HFFc6 (cell line): ENCODE data around the gene RPS6KC1. TPM values are rescaled to one million over a fixed set of nuclear protein-coding genes. Genes with fewer than 3 reads are reported as not detected.

ENCODE experiments used
- DNase-seq: peaks from one replicate; pipeline ENCODE4 v3.0.0-alpha.2; 2018
- H3K27ac Mint-ChIP-seq: 2 replicates; pipeline ENCODE4 v1.8.0; 2020; ENCODE audit warnings: mild to moderate bottlenecking, mixed read lengths
- H3K27me3 Mint-ChIP-seq: 2 replicates; pipeline ENCODE4 v1.8.0; 2021; ENCODE audit warnings: mild to moderate bottlenecking, moderate library complexity, mixed read lengths; ENCODE audit not compliant: insufficient read depth
- H3K36me3 Mint-ChIP-seq: 2 replicates; pipeline ENCODE4 v1.8.0; 2021; ENCODE audit warnings: low read depth, mixed read lengths
- H3K4me1 Mint-ChIP-seq: 2 replicates; pipeline ENCODE4 v1.8.0; 2020; ENCODE audit warnings: low read depth, mixed read lengths
- H3K4me3 Mint-ChIP-seq: 2 replicates; pipeline ENCODE4 v1.8.0; 2020; ENCODE audit warnings: mild to moderate bottlenecking, moderate library complexity, mixed read lengths
- H3K9me3 Mint-ChIP-seq: 2 replicates; pipeline ENCODE4 v1.8.0; 2020; ENCODE audit warnings: mild to moderate bottlenecking, mixed read lengths
- total RNA-seq, 6 experiments: library from RNA; stranded (reverse); fragmentation: NEBNext Ultra II Directional; extraction: Animal tissue kit (Norgen Biotek cat#: 25700); gene quantifications; 2 replicates in 1 of 6; 3 replicates in 5 of 6; pipeline ENCODE4 v1.2.3, GENCODE V29; 2021
- TF ChIP-seq, protein P1 (sequence below): fragments of 200-600 bp; sonication (generic); IDR thresholded peaks from 2 replicates; pipeline ENCODE4 v1.5.0; 2021; ENCODE audit warnings: antibody characterized with exemption, mild to moderate bottlenecking

Gene RPS6KC1
- total RNA-seq, 6 experiments from 2014 or later = 15.6 to 18.3 (median 17.3) TPM

GRCh38 chr1:213176341-213176740 is 125.3 kb downstream of the RPS6KC1 start:
- H3K27ac Mint-ChIP-seq = no peak overlapping the region
- TF ChIP-seq, protein P1, sequence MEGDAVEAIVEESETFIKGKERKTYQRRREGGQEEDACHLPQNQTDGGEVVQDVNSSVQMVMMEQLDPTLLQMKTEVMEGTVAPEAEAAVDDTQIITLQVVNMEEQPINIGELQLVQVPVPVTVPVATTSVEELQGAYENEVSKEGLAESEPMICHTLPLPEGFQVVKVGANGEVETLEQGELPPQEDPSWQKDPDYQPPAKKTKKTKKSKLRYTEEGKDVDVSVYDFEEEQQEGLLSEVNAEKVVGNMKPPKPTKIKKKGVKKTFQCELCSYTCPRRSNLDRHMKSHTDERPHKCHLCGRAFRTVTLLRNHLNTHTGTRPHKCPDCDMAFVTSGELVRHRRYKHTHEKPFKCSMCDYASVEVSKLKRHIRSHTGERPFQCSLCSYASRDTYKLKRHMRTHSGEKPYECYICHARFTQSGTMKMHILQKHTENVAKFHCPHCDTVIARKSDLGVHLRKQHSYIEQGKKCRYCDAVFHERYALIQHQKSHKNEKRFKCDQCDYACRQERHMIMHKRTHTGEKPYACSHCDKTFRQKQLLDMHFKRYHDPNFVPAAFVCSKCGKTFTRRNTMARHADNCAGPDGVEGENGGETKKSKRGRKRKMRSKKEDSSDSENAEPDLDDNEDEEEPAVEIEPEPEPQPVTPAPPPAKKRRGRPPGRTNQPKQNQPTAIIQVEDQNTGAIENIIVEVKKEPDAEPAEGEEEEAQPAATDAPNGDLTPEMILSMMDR = no peak
- H3K36me3 Mint-ChIP-seq = peaks cover 4% of the 10 kb centered on the region
- no peaks in the 10 kb centered on the region for H3K9me3 Mint-ChIP-seq
- H3K4me3 Mint-ChIP-seq = no peak overlapping the region
- no peaks in the 10 kb centered on the region for H3K4me1 Mint-ChIP-seq
- no peak for DNase-seq
- H3K27me3 Mint-ChIP-seq = peaks cover 2% of the 10 kb centered on the region; the same call in 1 of the 2 replicates

- Mint-ChIP-seq H3K27ac (no peak overlapping the region), H3K27me3 (peaks cover 2% of the 10 kb centered on the region; the same call in 1 of the 2 replicates), H3K4me3 (no peak overlapping the region), H3K36me3 (peaks cover 7% of the 10 kb centered on the region), H3K9me3 (no peaks in the 10 kb centered on the region; the same call in 1 of the 2 replicates), H3K4me1 (no peaks in the 10 kb centered on the region)
- no peak for DNase-seq
- TF ChIP-seq, protein P1 = no peak
Measured at GRCh38 chr1:213179784-213180183, 128.7 kb downstream of the RPS6KC1 start.

- Mint-ChIP-seq H3K4me1 (no peaks in the 10 kb centered on the region), H3K36me3 (peaks cover 11% of the 10 kb centered on the region; the same call in 1 of the 2 replicates), H3K4me3 (no peak overlapping the region), H3K27ac (no peak overlapping the region), H3K9me3 (no peaks in the 10 kb centered on the region; the same call in 1 of the 2 replicates), H3K27me3 (peaks cover 2% of the 10 kb centered on the region; the same call in 1 of the 2 replicates)
- no peak for DNase-seq
- TF ChIP-seq, protein P1 = no peak
Measured at GRCh38 chr1:213180833-213181232, 129.8 kb downstream of the RPS6KC1 start.

DNA sequence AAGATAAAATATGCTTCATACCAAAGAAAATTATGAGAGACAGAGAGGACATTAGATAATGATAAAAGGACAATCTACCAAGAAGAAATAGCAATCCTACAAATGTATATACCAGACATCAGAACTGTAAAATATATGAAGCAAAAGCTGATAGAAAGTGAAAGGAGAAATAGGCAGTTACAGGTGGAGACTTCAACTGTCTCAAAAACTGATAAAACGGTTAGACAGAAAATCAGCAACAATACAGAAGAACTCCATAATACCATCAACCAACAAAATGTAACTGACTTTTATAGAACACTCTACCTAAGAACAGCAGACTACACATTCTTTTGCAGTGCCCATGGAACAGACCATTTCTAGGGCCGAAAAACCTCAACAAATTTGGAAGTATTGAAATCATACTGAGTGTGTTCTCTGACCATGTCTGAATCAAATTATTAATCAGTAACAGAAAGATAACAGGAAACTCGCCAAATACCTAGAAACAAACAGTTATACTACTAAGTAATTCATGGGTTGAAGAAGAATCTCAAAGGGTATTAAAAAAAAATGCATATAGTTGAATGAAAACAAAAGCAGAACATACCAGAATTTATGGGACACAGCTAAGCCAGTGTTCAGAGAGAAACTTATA is 132.1 kb downstream of the RPS6KC1 start:
- H3K36me3 Mint-ChIP-seq = peaks cover 21% of the 10 kb centered on the region; the same call in 1 of the 2 replicates
- H3K9me3 Mint-ChIP-seq = peaks cover 6% of the 10 kb centered on the region; the same call in 1 of the 2 replicates
- H3K4me3 Mint-ChIP-seq = no peak overlapping the region

DNA sequence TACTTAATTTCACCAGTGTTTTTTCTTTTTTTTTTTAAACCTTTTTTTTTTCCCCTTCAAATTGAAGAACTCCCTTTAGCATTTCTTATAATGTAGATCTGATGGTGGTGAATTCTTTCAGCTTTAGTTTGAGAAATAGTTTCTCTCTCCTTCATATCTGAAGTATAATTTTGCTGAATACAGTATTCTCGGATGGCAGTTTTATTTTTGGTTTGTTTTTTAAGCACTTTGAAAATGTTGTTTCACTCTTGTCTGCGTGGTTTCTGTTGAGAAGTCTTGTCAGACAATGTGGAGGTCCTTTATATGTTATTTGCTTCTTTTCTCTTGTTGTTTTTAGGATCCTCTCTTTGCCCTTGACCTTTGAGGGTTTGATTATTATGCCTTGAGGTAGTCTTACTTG is 135.1 kb downstream of the RPS6KC1 start:
- Mint-ChIP-seq H3K27ac (no peak overlapping the region), H3K36me3 (peaks cover 36% of the 10 kb centered on the region), H3K4me3 (no peak overlapping the region), H3K9me3 (peaks cover 6% of the 10 kb centered on the region; the same call in 1 of the 2 replicates), H3K27me3 (no peaks in the 10 kb centered on the region), H3K4me1 (no peaks in the 10 kb centered on the region)
- TF ChIP-seq, protein P1 = no peak
- DNase-seq = no peak

More for the DNA sequence above, 132.1 kb downstream of the RPS6KC1 start:
- Mint-ChIP-seq H3K4me1 (no peaks in the 10 kb centered on the region), H3K27ac (no peak overlapping the region), H3K27me3 (no peaks in the 10 kb centered on the region)
- DNase-seq = no peak
- TF ChIP-seq, protein P1 = no peak
